GM10266 (cell line): ENCODE results near the gene THADA.

Experiments
- DNase-seq: peaks from one replicate; pipeline ENCODE4 v3.0.0; 2012; ENCODE audit errors: extremely low spot score
- CTCF ChIP-seq: IDR thresholded peaks from 2 replicates; pipeline ENCODE4 v1.5.1; 2012; ENCODE audit warnings: mild to moderate bottlenecking, low read depth; ENCODE audit not compliant: control insufficient read depth, insufficient read depth; ENCODE audit errors: missing control alignments

THADA gene

DNA sequence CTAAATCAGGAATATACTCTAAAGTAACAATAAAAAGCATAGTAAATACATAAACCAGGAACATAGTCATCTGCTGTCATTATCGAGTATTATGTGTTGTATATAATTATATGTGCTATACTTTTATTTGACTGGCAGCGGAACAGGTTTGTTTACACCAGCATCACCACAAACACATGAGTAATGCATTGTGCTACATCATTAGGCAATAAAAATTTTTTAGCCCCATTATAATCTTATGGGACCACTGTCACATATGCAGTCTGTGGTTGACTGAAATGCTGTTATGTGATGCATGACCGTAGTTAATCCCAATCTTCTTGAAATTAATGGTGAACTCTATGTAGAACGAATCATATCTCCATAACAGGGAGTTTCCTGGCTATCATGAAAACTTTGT lies 232.7 kb downstream of the THADA start:
- DNase-seq, result no peak
- TF ChIP-seq CTCF, result no peak

GRCh38 chr2:43361286-43361685 lies 234.6 kb downstream of the THADA start:
- TF ChIP-seq CTCF, result no peak
- no peak for DNase-seq

DNA sequence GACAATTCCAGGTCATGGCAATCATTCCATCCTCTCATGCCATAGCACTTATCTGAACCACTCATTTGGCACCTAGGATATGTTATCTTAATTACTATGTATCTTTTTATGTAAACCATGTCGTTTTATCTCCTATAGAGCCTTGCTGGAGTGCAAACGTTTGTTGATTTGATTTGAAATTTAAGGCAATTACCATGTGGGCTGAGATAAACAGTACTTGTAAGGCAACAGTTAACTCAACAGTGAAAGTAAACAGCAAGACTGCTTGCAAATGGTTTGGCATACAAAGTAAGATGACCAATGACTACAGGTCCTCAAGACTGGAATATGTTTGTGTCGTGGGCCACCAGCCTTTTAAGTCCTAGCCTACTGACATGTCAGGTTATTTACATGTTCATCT lies 235.7 kb downstream of the THADA start:
- TF ChIP-seq CTCF, result no peak
- DNase-seq, result no peak

- DNase-seq, result no peak
- TF ChIP-seq CTCF, result no peak
Observed at GRCh38 chr2:43358410-43359201, 237.2 kb downstream of the THADA start.

GRCh38 chr2:43356774-43357173 lies 239.1 kb downstream of the THADA start:
- no peak for TF ChIP-seq CTCF
- no peak for DNase-seq

DNA sequence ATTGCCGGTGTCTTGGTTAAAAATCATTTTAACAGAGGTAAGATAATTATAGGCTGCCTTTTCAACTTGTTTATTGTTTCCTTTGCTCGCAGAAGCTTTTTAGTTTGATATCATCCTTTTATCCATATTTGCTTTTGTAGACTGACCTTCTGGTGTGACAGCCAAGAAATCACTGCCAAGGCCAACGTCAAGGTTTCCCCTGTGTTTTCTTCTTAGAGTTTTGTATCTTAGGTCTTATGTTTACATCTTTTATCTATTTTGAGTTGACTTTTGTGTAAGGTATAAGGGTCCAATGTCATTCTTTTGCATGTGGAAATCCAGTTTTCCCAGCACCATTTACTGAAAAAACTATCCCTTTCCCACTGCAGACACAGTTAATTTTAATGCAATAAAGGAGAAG lies 240.4 kb downstream of the THADA start:
- TF ChIP-seq CTCF, result no peak
- DNase-seq, result no peak

- no peak for DNase-seq
- TF ChIP-seq CTCF, result no peak
Observed at GRCh38 chr2:43349904-43350303, 245.9 kb downstream of the THADA start.
